NB4 (cell line): Measurements from ENCODE around the gene AKAP7.
"Not testable (repeated sequence)": the region's sequence is repeated elsewhere in the genome, so short reads cannot be mapped to it uniquely, and the experiment has no call there.

Source experiments
- DNase-seq: peaks from one replicate; pipeline ENCODE4 v3.0.0; 2010; ENCODE audit warnings: low read depth
- H3K4me3 ChIP-seq: one replicate; pipeline ENCODE4 v1.5.1; 2011; ENCODE audit warnings: mild to moderate bottlenecking, low read depth, low read length, moderate library complexity
- MYC ChIP-seq: IDR thresholded peaks from 2 replicates; pipeline ENCODE4 v1.6.1; 2011; ENCODE audit warnings: low read depth, low read length
- POLR2A ChIP-seq: IDR thresholded peaks from 2 replicates; pipeline ENCODE4 v1.6.1; 2011; ENCODE audit warnings: mild to moderate bottlenecking; ENCODE audit not compliant: insufficient read length; ENCODE audit errors: extremely low read depth
- TF ChIP-seq, protein P1 (sequence below): IDR thresholded peaks from 2 replicates; pipeline ENCODE4 v1.6.1; 2011; ENCODE audit warnings: low read depth, low read length
- TF ChIP-seq, protein P2 (sequence below): IDR thresholded peaks from one replicate; pipeline ENCODE4 v1.5.1; 2012; ENCODE audit warnings: low read depth, low read length

Gene AKAP7

DNA sequence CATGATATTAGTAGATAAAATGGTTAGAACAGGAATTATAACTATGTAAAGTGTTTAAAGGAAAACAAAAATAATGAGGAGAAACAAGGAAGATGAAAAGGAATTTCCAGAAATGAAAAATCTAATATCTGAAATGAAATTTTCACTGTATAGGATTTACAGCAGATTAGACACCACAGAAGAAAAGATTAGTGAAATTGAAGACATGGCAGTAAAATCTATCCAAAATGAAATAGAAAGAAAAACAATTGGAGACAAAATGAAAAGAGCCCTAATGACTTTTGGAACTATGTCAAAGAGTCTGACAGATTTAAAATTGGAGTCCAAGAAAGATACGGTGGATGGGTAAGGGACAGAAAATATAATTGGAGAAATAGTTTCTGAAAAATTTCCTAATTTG, 174.2 kb downstream of the AKAP7 start:
- TF ChIP-seq MYC (no peak), POLR2A (no peak)
- TF ChIP-seq, protein P1, sequence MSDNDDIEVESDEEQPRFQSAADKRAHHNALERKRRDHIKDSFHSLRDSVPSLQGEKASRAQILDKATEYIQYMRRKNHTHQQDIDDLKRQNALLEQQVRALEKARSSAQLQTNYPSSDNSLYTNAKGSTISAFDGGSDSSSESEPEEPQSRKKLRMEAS, result no peak
- no peak overlapping the region for H3K4me3 ChIP-seq
- no peak for DNase-seq

DNA sequence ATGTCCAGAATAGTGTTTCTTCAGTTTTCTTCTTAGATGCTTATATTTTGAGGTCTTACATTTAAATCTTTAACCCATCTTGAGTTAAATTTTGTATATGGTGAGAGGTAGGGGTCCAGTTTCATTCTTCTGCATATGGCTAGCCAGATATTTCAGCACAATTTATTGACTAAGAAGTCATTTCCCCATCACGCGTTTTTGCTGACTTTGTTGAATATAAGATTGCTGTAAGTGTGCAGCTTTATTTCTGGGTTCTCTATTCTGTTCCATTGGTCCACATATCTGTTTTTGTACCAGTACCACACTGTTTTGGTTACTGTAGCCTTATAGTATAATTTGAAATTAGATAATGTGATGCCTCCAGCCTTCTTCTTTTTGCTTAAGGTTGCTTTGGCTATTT, 179.6 kb downstream of the AKAP7 start:
- no peak overlapping the region for H3K4me3 ChIP-seq
- TF ChIP-seq MYC, result no peak
- TF ChIP-seq, protein P2, sequence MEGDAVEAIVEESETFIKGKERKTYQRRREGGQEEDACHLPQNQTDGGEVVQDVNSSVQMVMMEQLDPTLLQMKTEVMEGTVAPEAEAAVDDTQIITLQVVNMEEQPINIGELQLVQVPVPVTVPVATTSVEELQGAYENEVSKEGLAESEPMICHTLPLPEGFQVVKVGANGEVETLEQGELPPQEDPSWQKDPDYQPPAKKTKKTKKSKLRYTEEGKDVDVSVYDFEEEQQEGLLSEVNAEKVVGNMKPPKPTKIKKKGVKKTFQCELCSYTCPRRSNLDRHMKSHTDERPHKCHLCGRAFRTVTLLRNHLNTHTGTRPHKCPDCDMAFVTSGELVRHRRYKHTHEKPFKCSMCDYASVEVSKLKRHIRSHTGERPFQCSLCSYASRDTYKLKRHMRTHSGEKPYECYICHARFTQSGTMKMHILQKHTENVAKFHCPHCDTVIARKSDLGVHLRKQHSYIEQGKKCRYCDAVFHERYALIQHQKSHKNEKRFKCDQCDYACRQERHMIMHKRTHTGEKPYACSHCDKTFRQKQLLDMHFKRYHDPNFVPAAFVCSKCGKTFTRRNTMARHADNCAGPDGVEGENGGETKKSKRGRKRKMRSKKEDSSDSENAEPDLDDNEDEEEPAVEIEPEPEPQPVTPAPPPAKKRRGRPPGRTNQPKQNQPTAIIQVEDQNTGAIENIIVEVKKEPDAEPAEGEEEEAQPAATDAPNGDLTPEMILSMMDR, result no peak
- TF ChIP-seq, protein P1, result no peak
- no peak for TF ChIP-seq POLR2A
- no peak for DNase-seq

DNA sequence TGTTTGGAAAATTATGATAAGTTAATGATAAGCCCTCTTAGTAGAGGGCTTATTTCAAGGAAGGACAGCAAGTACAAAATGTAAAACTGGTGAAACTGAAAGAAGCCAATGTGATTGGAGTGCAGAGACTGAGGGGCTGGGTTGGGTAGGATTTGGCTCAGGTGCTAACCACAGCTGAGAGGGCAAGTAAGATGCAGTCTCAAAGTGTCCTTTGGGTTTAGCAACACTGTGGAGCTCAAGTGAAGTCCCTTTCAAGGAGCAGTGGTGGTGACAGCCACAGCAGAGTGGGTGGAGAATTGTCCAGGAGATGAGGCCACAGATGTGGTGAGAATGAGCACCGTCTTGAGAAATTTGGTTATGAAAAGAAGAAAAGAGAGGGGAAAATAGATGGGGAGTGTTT, 181.4 kb downstream of the AKAP7 start:
- TF ChIP-seq, protein P2, result no peak
- DNase-seq, result no peak
- H3K4me3 ChIP-seq, result no peak overlapping the region

DNA sequence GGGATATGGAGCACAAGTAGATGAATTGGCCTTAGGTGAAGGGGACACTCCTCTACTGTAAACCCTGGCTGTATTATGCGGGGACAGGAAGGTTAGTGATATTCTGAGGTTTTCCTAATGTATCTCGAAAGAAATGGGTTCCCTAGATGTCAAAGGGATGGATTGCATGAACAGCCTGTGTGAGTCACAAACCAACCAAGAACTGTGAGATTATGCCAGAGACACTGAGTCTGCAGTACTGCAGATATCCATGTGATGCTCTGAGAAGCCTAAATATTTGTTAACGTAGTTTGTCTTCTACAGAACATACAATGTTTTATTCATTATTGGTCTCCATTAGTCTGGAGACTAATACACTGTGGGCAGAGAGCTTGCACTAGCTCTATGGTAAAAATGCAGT, 182.2 kb downstream of the AKAP7 start:
- no peak for DNase-seq
- TF ChIP-seq MYC (no peak), POLR2A (no peak)
- TF ChIP-seq, protein P2, result no peak
- TF ChIP-seq, protein P1, result no peak
- H3K4me3 ChIP-seq, result no peak overlapping the region

DNA sequence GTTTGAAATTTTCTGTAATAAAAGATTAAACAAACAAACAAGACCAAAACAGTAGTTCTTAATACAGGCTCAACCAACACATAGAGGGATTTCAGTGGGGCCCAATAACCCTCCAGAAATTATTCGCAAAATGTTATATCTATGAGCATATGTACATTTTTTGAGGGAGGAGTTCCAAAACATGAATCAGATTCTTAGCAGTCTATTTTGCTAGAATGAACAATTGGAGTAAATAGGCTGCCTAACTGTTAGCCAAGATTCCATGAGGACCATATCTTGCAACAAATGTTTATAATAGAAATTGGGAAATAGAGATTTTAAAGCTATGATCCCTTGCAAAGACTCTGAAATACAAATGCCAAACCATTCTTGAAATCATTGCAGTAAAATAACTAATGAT, 186.3 kb downstream of the AKAP7 start:
- no peak for DNase-seq
- TF ChIP-seq, protein P2, result no peak
- TF ChIP-seq MYC (no peak), POLR2A (no peak)
- TF ChIP-seq, protein P1, result no peak
- no peak overlapping the region for H3K4me3 ChIP-seq

DNA sequence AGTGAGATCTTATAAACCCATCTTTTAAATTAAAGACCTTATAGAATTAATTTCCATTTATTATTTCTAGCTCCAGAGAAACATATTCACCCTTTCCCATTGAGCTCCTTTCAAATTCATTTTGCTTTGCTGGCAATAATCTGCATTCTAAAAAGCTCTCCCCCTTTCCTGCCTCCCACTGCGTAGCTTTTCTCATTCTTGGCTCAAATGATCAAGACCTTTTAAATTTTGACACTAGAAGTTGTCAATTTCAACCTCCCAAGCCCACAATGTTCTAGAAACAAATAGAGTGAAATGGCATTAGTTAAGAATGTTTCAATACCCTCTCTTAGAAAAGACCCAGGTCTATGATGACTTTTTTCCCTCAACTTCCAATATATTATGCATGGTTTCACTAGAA, 186.9 kb downstream of the AKAP7 start:
- DNase-seq, result no peak
- TF ChIP-seq, protein P1, result no peak
- TF ChIP-seq POLR2A (no peak), MYC (no peak)
- TF ChIP-seq, protein P2, result no peak

DNA sequence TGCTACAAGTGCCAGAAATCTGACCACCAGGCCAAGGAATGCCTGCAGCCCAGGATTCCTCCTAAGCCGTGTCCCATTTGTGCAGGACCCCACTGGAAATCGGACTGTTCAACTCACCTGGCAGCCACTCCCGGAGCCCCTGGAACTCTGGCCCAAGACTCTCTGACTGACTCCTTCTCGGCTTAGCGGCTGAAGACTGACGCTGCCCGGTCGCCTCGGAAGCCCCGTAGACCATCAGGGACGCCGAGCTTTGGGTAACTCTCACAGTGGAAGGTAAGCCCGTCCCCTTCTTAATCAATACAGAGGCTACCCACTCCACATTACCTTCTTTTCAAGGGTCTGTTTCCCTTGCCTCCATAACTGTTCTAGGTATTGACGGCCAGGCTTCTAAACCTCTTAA, 190.4 kb downstream of the AKAP7 start:
- DNase-seq, H3K4me3 ChIP-seq: not testable (repeated sequence)

More for the DNA sequence above, 186.9 kb downstream of the AKAP7 start:
- no peak overlapping the region for H3K4me3 ChIP-seq

DNA sequence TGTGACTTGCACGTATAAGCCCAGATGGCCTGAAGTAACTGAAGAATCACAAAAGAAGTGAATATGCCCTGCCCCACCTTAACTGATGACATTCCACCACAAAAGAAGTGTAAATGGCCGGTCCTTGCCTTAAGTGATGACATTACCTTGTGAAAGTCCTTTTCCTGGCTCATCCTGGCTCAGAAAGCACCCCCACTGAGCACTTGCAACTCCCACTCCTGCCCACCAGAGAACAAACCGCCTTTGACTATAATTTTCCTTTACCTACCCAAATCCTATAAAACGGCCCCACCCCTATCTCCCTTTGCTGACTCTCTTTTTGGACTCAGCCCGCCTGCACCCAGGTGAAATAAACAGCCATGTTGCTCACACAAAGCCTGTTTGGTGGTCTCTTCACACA, 193.5 kb downstream of the AKAP7 start:
- not testable (repeated sequence) for DNase-seq, H3K4me3 ChIP-seq
